GM20000 (cell line): ENCODE data around the gene LARGE1.

ENCODE experiments used
- DNase-seq: peaks from one replicate; pipeline ENCODE4 v3.0.0; 2012; ENCODE audit warnings: low spot score
- TF ChIP-seq, protein P1 (sequence below): IDR thresholded peaks from 2 replicates; pipeline ENCODE4 v1.5.1; 2012; ENCODE audit warnings: mild to moderate bottlenecking, control low read depth; ENCODE audit errors: extremely low read depth, missing control alignments

Gene LARGE1

DNA sequence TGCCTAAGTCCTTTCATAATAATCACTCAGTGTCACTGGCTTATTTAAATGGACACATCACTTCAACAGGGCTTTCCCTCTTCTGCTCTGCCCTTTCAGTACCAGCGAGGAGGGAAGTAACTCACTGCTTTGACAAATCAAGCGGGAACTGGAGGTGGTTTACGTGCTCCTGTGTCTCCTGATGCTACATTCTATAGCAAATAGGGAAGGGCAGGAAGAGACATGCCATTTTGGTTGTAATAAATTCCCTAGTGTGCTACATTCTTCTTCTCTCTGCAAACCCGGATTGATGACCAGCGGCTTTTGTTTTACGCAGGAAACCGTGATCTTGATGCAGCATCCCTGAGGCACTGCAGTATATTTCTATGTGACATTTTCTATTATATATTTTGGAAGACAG is 491.0 kb downstream of the LARGE1 start:
- TF ChIP-seq, protein P1, sequence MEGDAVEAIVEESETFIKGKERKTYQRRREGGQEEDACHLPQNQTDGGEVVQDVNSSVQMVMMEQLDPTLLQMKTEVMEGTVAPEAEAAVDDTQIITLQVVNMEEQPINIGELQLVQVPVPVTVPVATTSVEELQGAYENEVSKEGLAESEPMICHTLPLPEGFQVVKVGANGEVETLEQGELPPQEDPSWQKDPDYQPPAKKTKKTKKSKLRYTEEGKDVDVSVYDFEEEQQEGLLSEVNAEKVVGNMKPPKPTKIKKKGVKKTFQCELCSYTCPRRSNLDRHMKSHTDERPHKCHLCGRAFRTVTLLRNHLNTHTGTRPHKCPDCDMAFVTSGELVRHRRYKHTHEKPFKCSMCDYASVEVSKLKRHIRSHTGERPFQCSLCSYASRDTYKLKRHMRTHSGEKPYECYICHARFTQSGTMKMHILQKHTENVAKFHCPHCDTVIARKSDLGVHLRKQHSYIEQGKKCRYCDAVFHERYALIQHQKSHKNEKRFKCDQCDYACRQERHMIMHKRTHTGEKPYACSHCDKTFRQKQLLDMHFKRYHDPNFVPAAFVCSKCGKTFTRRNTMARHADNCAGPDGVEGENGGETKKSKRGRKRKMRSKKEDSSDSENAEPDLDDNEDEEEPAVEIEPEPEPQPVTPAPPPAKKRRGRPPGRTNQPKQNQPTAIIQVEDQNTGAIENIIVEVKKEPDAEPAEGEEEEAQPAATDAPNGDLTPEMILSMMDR, result no peak
- no peak for DNase-seq

DNA sequence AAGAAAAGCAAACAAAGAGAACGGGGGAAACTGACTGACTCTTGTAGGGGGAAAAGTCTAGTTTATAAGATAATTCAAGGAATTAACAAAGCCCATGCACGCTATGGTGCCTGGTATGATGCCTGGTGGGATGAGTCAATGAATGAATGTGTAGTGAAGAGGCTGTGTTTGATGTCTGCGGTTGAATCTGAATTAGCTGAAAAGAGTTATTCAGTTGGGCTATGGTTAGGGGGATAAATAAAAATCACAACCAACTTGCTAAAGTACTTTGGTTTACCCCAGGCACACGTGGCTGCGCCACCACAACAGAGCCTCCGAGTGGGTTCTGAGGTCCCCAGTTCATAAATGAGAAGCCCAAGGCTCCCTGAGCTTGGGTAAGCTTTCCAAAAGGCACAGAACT is 492.8 kb downstream of the LARGE1 start:
- TF ChIP-seq, protein P1, result no peak
- no peak for DNase-seq

DNA sequence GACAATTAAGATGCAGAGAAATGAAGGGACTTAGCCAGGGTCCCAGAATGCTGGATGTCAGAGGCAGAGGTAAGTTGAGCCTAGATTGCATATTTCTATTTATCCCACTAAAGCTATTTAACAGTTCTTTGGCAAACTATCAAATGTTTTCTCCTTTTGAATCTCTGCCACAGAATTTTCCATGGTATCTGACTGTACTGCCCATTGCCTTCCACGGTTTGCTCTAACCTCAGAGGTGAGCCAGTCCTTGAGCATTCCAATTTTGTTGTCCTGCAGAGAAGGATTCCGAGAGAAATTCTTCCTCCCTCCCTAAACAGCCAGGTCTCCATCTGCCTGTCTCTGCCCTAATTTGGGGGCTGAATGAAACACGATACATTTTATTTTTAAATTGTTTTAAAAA is 493.8 kb downstream of the LARGE1 start:
- no peak for DNase-seq
- TF ChIP-seq, protein P1, result no peak

DNA sequence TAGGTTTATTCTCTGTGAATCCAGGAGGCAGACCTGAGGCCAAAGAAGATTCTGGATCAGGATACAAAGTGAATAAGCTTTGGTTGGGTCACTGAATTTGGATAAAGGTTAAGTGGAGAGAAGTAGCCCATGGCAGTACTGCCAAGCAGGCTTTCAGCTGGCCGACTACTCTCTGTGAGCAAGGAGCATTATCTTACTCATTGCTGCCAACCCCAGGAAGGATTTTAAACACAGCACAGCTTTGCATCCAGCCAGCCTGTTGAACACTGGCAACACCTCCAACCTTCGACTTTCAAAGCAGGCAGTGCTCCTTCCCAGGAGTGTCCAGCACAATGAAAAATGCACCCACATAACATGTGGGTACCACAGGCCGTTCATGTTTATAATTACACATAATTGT is 498.4 kb downstream of the LARGE1 start:
- DNase-seq, result no peak

DNA sequence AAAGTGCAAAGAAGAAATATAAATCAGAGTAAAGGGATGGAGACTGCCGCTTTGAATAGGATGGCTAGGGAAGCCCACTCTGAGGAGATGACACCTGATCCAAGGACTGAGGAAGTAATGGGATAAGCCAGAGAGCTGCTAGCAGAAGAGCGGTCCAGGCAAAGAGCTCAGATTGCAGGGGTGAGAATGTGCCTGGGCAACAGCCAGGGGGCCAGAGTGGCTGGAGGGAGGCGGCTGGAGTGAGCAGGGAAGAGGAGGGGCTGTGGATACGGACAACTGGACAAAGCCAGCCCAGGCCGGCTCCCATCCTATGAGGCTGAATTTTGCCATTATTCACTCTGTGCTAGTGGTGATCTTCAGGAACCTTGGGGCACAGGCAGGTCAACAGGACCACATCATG is 501.8 kb downstream of the LARGE1 start:
- no peak for DNase-seq
- TF ChIP-seq, protein P1, result no peak

More for the DNA sequence above, 498.4 kb downstream of the LARGE1 start:
- TF ChIP-seq, protein P1, result no peak

DNA sequence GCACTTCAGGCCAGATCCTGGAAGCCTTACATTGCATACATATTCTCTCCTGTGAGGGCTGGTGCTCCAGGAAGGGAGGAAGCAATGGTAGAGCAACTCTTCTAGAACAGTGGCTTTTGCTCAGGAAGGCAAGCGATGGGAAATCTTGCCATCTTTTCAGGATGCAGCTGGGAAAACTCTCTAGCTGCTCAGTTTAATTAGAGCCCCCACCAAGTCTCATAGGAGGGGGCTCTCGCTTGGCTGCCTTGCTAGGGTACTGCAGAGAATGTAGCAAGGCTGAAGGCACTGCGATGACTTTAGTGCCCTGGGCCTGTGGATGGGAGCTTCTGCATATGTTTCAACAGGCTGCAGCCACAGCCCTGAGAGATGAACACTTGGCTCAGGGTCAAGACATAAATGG is 504.9 kb downstream of the LARGE1 start:
- TF ChIP-seq, protein P1, result no peak
- no peak for DNase-seq

DNA sequence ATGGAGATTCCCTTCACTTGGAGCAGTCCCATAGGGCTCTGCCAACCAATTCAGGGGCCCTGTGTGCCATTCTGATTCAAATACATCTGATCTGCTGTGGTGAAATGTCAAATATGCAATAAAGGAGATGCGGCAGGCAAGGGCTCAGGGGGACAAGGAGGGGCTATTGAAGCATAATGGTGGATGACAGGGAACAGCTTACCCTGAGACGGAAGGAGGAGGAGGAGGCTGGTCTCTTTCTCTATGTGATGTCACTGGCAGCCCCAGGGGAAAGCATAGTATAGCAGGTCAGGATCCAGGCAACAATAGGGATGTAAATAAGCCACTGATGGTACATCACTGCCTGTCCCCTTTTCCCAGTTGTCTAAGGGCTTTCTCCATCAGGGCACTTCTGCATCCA is 511.2 kb downstream of the LARGE1 start:
- DNase-seq, result no peak
- TF ChIP-seq, protein P1, result no peak
